HepG2 (cell line): Measurements from ENCODE around the gene RHBDF2. TPM values are rescaled to one million over a fixed set of nuclear protein-coding genes. Genes with fewer than 3 reads are reported as not detected.

Experiments used
- ARNT2 ChIP-seq: sonication (generic); formaldehyde crosslinking; IDR thresholded peaks from 2 replicates; pipeline ENCODE4 v1.8.0; 2022; ENCODE audit warnings: mild to moderate bottlenecking, low read depth, missing genetic modification reagents, moderate library complexity
- BCL3 ChIP-seq: sonication (generic); formaldehyde crosslinking; IDR thresholded peaks from 2 replicates; pipeline ENCODE4 v1.5.1; 2020; ENCODE audit warnings: mild to moderate bottlenecking, missing genetic modification reagents, moderate library complexity
- ELF3 ChIP-seq: IDR thresholded peaks from 2 replicates; pipeline ENCODE4 v1.6.1; 2016; ENCODE audit warnings: missing genetic modification reagents, missing compliant biosample characterization
- FOXA3 ChIP-seq: IDR thresholded peaks from 2 replicates; pipeline ENCODE4 v1.6.1; 2016; ENCODE audit warnings: missing genetic modification reagents, missing compliant biosample characterization
- GLI4 ChIP-seq: sonication (generic); formaldehyde crosslinking; IDR thresholded peaks from 2 replicates; pipeline ENCODE4 v1.5.1; 2020; ENCODE audit warnings: missing genetic modification reagents, mild to moderate bottlenecking, moderate library complexity, borderline replicate concordance
- HES4 ChIP-seq: sonication (generic); formaldehyde crosslinking; IDR thresholded peaks from 2 replicates; pipeline ENCODE4 v1.9.0; 2021; ENCODE audit warnings: mild to moderate bottlenecking, missing genetic modification reagents, borderline replicate concordance
- HMG20A ChIP-seq: IDR thresholded peaks from 2 replicates; pipeline ENCODE4 v1.6.1; 2016; ENCODE audit warnings: borderline replicate concordance
- HMGA1 ChIP-seq: sonication (generic); formaldehyde crosslinking; conservative IDR thresholded peaks from 2 replicates; pipeline ENCODE4 v1.4.0; 2020; ENCODE audit warnings: missing genetic modification reagents
- HOXA3 ChIP-seq: sonication (generic); formaldehyde crosslinking; IDR thresholded peaks from 2 replicates; pipeline ENCODE4 v1.5.0; 2020; ENCODE audit warnings: missing genetic modification reagents
- MAX ChIP-seq: IDR thresholded peaks from 2 replicates; pipeline ENCODE4 v1.6.1; 2012; ENCODE audit warnings: inconsistent platforms
- MBNL3 ChIP-seq: fragments of 250-450 bp; sonication (Bioruptor Pico); conservative IDR thresholded peaks from 2 replicates; pipeline ENCODE4 v1.8.0; 2022; ENCODE audit warnings: mild to moderate bottlenecking, inconsistent platforms
- MEF2D ChIP-seq: sonication (generic); formaldehyde crosslinking; IDR thresholded peaks from 2 replicates; pipeline ENCODE4 v1.5.1; 2020; ENCODE audit warnings: mild to moderate bottlenecking, missing genetic modification reagents
- REPIN1 ChIP-seq: sonication (generic); formaldehyde crosslinking; IDR thresholded peaks from 2 replicates; pipeline ENCODE4 v1.8.0; 2022; ENCODE audit warnings: missing genetic modification reagents, low read depth, mild to moderate bottlenecking, borderline replicate concordance
- WIZ ChIP-seq: sonication (generic); formaldehyde crosslinking; IDR thresholded peaks from 2 replicates; pipeline ENCODE4 v1.5.1; 2020; ENCODE audit warnings: mild to moderate bottlenecking, missing genetic modification reagents
- ZBTB21 ChIP-seq: sonication (generic); formaldehyde crosslinking; IDR thresholded peaks from 2 replicates; pipeline ENCODE4 v1.4.0; 2020; ENCODE audit warnings: missing genetic modification reagents
- ZBTB39 ChIP-seq: sonication (generic); formaldehyde crosslinking; IDR thresholded peaks from 2 replicates; pipeline ENCODE4 v1.5.0; 2020; ENCODE audit warnings: missing genetic modification reagents
- ZFY ChIP-seq: sonication (generic); formaldehyde crosslinking; IDR thresholded peaks from 2 replicates; pipeline ENCODE4 v1.4.0; 2020; ENCODE audit warnings: missing genetic modification reagents
- ZNF207 ChIP-seq: fragments of 450-650 bp; IDR thresholded peaks from 2 replicates; pipeline ENCODE4 v1.6.1; 2016; ENCODE audit warnings: antibody characterized with exemption, borderline replicate concordance
- ZNF362 ChIP-seq: sonication (generic); formaldehyde crosslinking; IDR thresholded peaks from 2 replicates; pipeline ENCODE4 v1.4.0; 2020; ENCODE audit warnings: missing genetic modification reagents, mild to moderate bottlenecking, borderline replicate concordance
- ZNF382 ChIP-seq: sonication (generic); formaldehyde crosslinking; IDR thresholded peaks from 2 replicates; pipeline ENCODE4 v1.5.0; 2020; ENCODE audit warnings: missing genetic modification reagents, mild to moderate bottlenecking, borderline replicate concordance
- ZNF530 ChIP-seq: sonication (generic); formaldehyde crosslinking; IDR thresholded peaks from 2 replicates; pipeline ENCODE4 v1.5.0; 2020; ENCODE audit warnings: low read depth, mild to moderate bottlenecking, missing genetic modification reagents
- ZNF615 ChIP-seq: sonication (generic); formaldehyde crosslinking; IDR thresholded peaks from 2 replicates; pipeline ENCODE4 v1.5.0; 2020; ENCODE audit warnings: mild to moderate bottlenecking, missing genetic modification reagents, borderline replicate concordance
- ZNF710 ChIP-seq: sonication (generic); formaldehyde crosslinking; IDR thresholded peaks from 2 replicates; pipeline ENCODE4 v1.5.0; 2020; ENCODE audit warnings: mild to moderate bottlenecking, missing genetic modification reagents, borderline replicate concordance
- ZNF737 ChIP-seq: sonication (generic); formaldehyde crosslinking; IDR thresholded peaks from 2 replicates; pipeline ENCODE4 v1.5.0; 2020; ENCODE audit warnings: missing genetic modification reagents, mild to moderate bottlenecking, borderline replicate concordance
- ZNF772 ChIP-seq: sonication (generic); formaldehyde crosslinking; IDR thresholded peaks from 2 replicates; pipeline ENCODE4 v1.5.0; 2020; ENCODE audit warnings: mild to moderate bottlenecking, missing genetic modification reagents
- ZNF883 ChIP-seq: sonication (generic); formaldehyde crosslinking; IDR thresholded peaks from 2 replicates; pipeline ENCODE4 v1.5.1; 2020; ENCODE audit warnings: mild to moderate bottlenecking, missing genetic modification reagents; ENCODE audit errors: not compliant biosample characterization
- polyA plus RNA-seq, 8 experiments: library from polyadenylated mRNA; depleted of rRNA in 3 of 8; stranded (reverse) in 7 of 8; unstranded in 1 of 8; fragments of >200 nt; fragmentation: Illumina TruSeq in 4 of 8; extraction: Trizol in 4 of 8; gene quantifications; 2 replicates each; pipeline versions ENCODE4 v1.2.1 to v1.2.3, GENCODE V29; 2011 to 2016; ENCODE audit warnings: low read depth in 4 of 8, missing spikeins in 1 of 8, mixed read lengths in 1 of 8; ENCODE audit not compliant: insufficient read depth in 1 of 8
- total RNA-seq, 5 experiments: library from RNA; depleted of rRNA; stranded (reverse); fragments of >200 nt; fragmentation: Illumina TruSeq; extraction: Trizol; gene quantifications; 2 replicates each; pipeline ENCODE4 v1.2.3, GENCODE V29; 2016; ENCODE audit warnings: low read depth in 1 of 5

The RHBDF2 gene
- total and polyA plus RNA-seq, 2 of the 13 experiments (the other 11 are each of a cell fraction or from before 2014, with no cell fraction given): 7.8 to 24.2 TPM

GRCh38 chr17:76517638-76518038 lies 16.4 kb upstream of the RHBDF2 start (continued):
- TF ChIP-seq ZNF710 (CRISPR knock-in tag): no peak
- peak; percentile 37 for TF ChIP-seq ZNF883
- TF ChIP-seq ZFY (CRISPR knock-in tag): no peak
- TF ChIP-seq ZNF615: no peak
- TF ChIP-seq HMG20A (CRISPR knock-in tag): no peak
- no peak for TF ChIP-seq HES4 (CRISPR knock-in tag)
- no peak for TF ChIP-seq ZBTB21 (CRISPR knock-in tag)
- TF ChIP-seq FOXA3 (CRISPR knock-in tag): 0 out of 2 replicates have a peak, but pooled peaks have one; percentile 12
- no peak for TF ChIP-seq HMGA1 (CRISPR knock-in tag)
- no peak for TF ChIP-seq HOXA3 (CRISPR knock-in tag)
- no peak for TF ChIP-seq WIZ (CRISPR knock-in tag)
- no peak for TF ChIP-seq GLI4 (CRISPR knock-in tag)
- no peak for TF ChIP-seq ZNF362 (CRISPR knock-in tag)
- no peak for TF ChIP-seq ELF3 (CRISPR knock-in tag)
- no peak for TF ChIP-seq ZNF382
- TF ChIP-seq REPIN1 (CRISPR knock-in tag): no peak
- no peak for TF ChIP-seq ZNF772 (CRISPR knock-in tag)
- no peak for TF ChIP-seq ZNF530 (CRISPR knock-in tag)
- TF ChIP-seq ZNF207: no peak
- no peak for TF ChIP-seq ZNF737 (CRISPR knock-in tag)
- TF ChIP-seq MAX: 0 out of 2 replicates have a peak, but pooled peaks have one; percentile 53
- TF ChIP-seq BCL3 (CRISPR knock-in tag): no peak
- no peak for TF ChIP-seq ZBTB39 (CRISPR knock-in tag)
- no peak for TF ChIP-seq MBNL3 (CRISPR knock-in tag)
- TF ChIP-seq ARNT2 (CRISPR knock-in tag): no peak
- no peak for TF ChIP-seq MEF2D (CRISPR knock-in tag)
